ENCODE results near the gene BCKDK. TPM values are rescaled to one million over a fixed set of nuclear protein-coding genes. Genes with fewer than 3 reads are reported as not detected.

Gene BCKDK
- polyA plus RNA-seq, 1 of the 3 experiments (the other 2 are of a cell fraction), result 73.2 TPM

DNA sequence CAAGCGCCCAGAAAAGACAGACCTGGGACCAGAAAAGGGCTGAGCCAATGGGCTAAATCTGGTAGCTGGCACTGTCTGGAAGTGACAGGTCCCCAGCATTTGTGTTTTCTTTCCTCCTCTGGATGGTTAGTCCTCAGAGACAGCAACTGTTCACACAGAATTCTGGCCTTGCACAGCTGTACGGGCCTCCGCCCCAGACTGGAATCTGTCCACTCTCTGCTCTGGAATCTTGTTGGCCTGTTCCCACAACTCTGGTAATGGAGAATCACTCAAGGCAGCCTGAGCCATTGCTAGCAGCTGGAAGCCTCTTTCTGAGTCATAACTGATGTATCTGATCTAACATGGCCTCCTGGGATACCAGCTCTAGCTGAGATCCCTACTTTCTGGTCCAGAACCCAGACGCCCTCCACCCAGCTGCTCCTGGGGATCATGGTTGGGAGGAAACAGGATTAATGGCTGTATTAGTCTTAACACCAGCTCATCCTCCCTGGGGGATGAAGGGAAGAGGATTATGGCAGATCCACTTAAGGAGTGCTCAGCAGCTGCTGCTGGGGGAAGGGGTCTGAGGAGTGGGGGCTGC lies 43.2 kb upstream of the BCKDK start:
- TF ChIP-seq MXI1 (IDR thresholded peaks at IDR 0.05; ENCODE audit: low read depth, low read length) (no peak), YY1 (IDR thresholded peaks at IDR 0.05; ENCODE audit: low read depth) (peak; percentile 78), TEAD4 (IDR thresholded peaks at IDR 0.05; ENCODE audit: borderline replicate concordance, insufficient read depth) (no peak), POLR2AphosphoS5 (IDR thresholded peaks at IDR 0.05; ENCODE audit: low read depth, low read length) (no peak), JUND (IDR thresholded peaks at IDR 0.05) (peak; percentile 46), FOSL2 (IDR thresholded peaks at IDR 0.05; ENCODE audit: borderline replicate concordance, low read depth) (peak; percentile 70), TAF1 (IDR thresholded peaks at IDR 0.05; ENCODE audit: borderline replicate concordance, low read depth, low read length) (no peak), TCF12 (IDR thresholded peaks at IDR 0.05) (peak; percentile 53; the same call in 1 of the 2 replicates), NFIC (IDR thresholded peaks at IDR 0.05; ENCODE audit: borderline replicate concordance) (peak; percentile 25; the same call in 1 of the 2 replicates)
- TF ChIP-seq, protein P1, sequence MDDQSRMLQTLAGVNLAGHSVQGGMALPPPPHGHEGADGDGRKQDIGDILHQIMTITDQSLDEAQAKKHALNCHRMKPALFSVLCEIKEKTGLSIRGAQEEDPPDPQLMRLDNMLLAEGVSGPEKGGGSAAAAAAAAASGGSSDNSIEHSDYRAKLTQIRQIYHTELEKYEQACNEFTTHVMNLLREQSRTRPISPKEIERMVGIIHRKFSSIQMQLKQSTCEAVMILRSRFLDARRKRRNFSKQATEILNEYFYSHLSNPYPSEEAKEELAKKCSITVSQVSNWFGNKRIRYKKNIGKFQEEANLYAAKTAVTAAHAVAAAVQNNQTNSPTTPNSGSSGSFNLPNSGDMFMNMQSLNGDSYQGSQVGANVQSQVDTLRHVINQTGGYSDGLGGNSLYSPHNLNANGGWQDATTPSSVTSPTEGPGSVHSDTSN (IDR thresholded peaks at IDR 0.05), result 0 out of 2 replicates have a peak, but pooled peaks have one; percentile 38
- Histone ChIP-seq H2AFZ (ENCODE audit: low read depth) (no peak overlapping the region), H4K20me1 (ENCODE audit: insufficient read depth) (no peaks in the 10 kb centered on the region), H3K36me3 (replicated peaks in 1 of 2; ENCODE audit: control insufficient read depth in 1 of 2, insufficient read depth in 2 of 2, low read length in 1 of 2) (peaks cover 6 to 24% of the 10 kb centered on the region in 2 experiments), H3K9me2 (no peaks in the 10 kb centered on the region), H3K4me3 (ENCODE audit: low read depth in 2 of 2, low read length in 1 of 2) (no peak overlapping the region), H3K79me2 (ENCODE audit: insufficient read depth) (peaks cover 88% of the 10 kb centered on the region), H3K9me3 (no peaks in the 10 kb centered on the region), H3K4me1 (ENCODE audit: control insufficient read depth in 1 of 2, insufficient read depth in 2 of 2, low read depth in 1 of 2, low read length in 1 of 2) (peaks cover 0 to 11% of the 10 kb centered on the region in 2 experiments; a peak in 3 of 4 replicates), H3K27me3 (ENCODE audit: insufficient read depth) (no peaks in the 10 kb centered on the region), H3K9ac (peak overlapping the region; percentile 44; the same call in 1 of the 2 replicates), H3K4me2 (peak overlapping the region; percentile 35; the same call in 1 of the 2 replicates), H3F3A (replicated peaks; ENCODE audit: insufficient read depth) (peaks cover 13% of the 10 kb centered on the region), H3K27ac (ENCODE audit: low read depth in 2 of 2, low read length in 1 of 2) (peak overlapping the region; percentile 18 to 89)
- CTCF ChIA-PET, result interaction anchor here (1.3 kb wide), 1 partner anchor 9 kb away, joined by 3 read pairs; no protein-coding TSS in a partner anchor
- POLR2A ChIA-PET, result no interaction called here
- 49% methylated on average over 4 of the region's 4 CpGs for WGBS (ENCODE audit: low lambda C conversion rate)
- no peak for DNase-seq

- Histone ChIP-seq H3K27ac (ENCODE audit: low read depth in 2 of 2, low read length in 1 of 2) (no peak overlapping the region), H3K9me3 (no peaks in the 10 kb centered on the region), H3K9ac (no peak overlapping the region), H3K4me3 (ENCODE audit: low read depth in 2 of 2, low read length in 1 of 2) (no peak overlapping the region), H3K36me3 (replicated peaks in 1 of 2; ENCODE audit: control insufficient read depth in 1 of 2, insufficient read depth in 2 of 2, low read length in 1 of 2) (peaks cover 0 to 8% of the 10 kb centered on the region in 2 experiments), H3K9me2 (no peaks in the 10 kb centered on the region), H2AFZ (ENCODE audit: low read depth) (no peak overlapping the region), H3F3A (replicated peaks; ENCODE audit: insufficient read depth) (peaks cover 12% of the 10 kb centered on the region), H3K4me1 (ENCODE audit: control insufficient read depth in 1 of 2, insufficient read depth in 2 of 2, low read depth in 1 of 2, low read length in 1 of 2) (peaks cover 3 to 17% of the 10 kb centered on the region in 2 experiments; a peak in 3 of 4 replicates), H4K20me1 (ENCODE audit: insufficient read depth) (no peaks in the 10 kb centered on the region), H3K79me2 (ENCODE audit: insufficient read depth) (peaks cover 96% of the 10 kb centered on the region), H3K4me2 (no peak overlapping the region), H3K27me3 (ENCODE audit: insufficient read depth) (no peaks in the 10 kb centered on the region)
- no peak for TF ChIP-seq EP300 (IDR thresholded peaks at IDR 0.05; ENCODE audit: borderline replicate concordance in 1 of 2, low read depth in 1 of 2, low read length in 1 of 2)
- no peak for TF ChIP-seq RAD21 (IDR thresholded peaks at IDR 0.05; ENCODE audit: low read length)
- TF ChIP-seq, protein P2, sequence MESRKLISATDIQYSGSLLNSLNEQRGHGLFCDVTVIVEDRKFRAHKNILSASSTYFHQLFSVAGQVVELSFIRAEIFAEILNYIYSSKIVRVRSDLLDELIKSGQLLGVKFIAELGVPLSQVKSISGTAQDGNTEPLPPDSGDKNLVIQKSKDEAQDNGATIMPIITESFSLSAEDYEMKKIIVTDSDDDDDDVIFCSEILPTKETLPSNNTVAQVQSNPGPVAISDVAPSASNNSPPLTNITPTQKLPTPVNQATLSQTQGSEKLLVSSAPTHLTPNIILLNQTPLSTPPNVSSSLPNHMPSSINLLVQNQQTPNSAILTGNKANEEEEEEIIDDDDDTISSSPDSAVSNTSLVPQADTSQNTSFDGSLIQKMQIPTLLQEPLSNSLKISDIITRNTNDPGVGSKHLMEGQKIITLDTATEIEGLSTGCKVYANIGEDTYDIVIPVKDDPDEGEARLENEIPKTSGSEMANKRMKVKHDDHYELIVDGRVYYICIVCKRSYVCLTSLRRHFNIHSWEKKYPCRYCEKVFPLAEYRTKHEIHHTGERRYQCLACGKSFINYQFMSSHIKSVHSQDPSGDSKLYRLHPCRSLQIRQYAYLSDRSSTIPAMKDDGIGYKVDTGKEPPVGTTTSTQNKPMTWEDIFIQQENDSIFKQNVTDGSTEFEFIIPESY (IDR thresholded peaks at IDR 0.05; ENCODE audit: borderline replicate concordance, low read depth), result no peak
- no peak for TF ChIP-seq FOSL2 (IDR thresholded peaks at IDR 0.05; ENCODE audit: borderline replicate concordance, low read depth)
- no peak for TF ChIP-seq RCOR1 (IDR thresholded peaks at IDR 0.05; ENCODE audit: low read length)
- TF ChIP-seq, protein P1 (IDR thresholded peaks at IDR 0.05), result no peak
- TF ChIP-seq RXRA (IDR thresholded peaks at IDR 0.05; ENCODE audit: borderline replicate concordance, low read depth), result no peak
- no peak for TF ChIP-seq USF2 (IDR thresholded peaks at IDR 0.05; ENCODE audit: borderline replicate concordance, low read depth, low read length)
- no peak for TF ChIP-seq USF1 (IDR thresholded peaks at IDR 0.05; ENCODE audit: borderline replicate concordance, low read depth)
- TF ChIP-seq GABPA (IDR thresholded peaks at IDR 0.05; ENCODE audit: low read depth), result no peak
- no peak for TF ChIP-seq NFIC (IDR thresholded peaks at IDR 0.05; ENCODE audit: borderline replicate concordance)
- no peak for TF ChIP-seq MXI1 (IDR thresholded peaks at IDR 0.05; ENCODE audit: low read depth, low read length)
- POLR2A ChIA-PET, result no interaction called here
- no peak for DNase-seq
- CTCF ChIA-PET, result interaction anchor here (0.8 kb wide), 1 partner anchor 82 kb away, joined by 3 read pairs; no protein-coding TSS in a partner anchor
- 94% methylated on average over 3 of the region's 3 CpGs for WGBS (ENCODE audit: low lambda C conversion rate)
These were observed 40.8 kb upstream of the BCKDK start for GRCh38 chr16:31067342-31067741.
